Astrocyte of the spinal cord (primary cell): Measurements from ENCODE around the gene KAZN.

Source experiments
- DNase-seq: peaks from one replicate; pipeline ENCODE4 v3.0.0; 2011; ENCODE audit warnings: low read depth, low spot score
- H3K4me3 ChIP-seq: 2 replicates; pipeline ENCODE4 v1.5.1; 2011; ENCODE audit warnings: low read depth, mild to moderate bottlenecking, low read length, moderate library complexity
- in situ Hi-C: cut with HindIII; loops from 2 replicates; pipeline ENCODE4 v1.10.0; 2017; ENCODE audit warnings: low sequenced_read_pairs
- TF ChIP-seq, protein P1 (sequence below): IDR thresholded peaks from 2 replicates; pipeline ENCODE4 v1.5.1; 2012; ENCODE audit warnings: low read depth, mild to moderate bottlenecking, low read length, inconsistent platforms

The KAZN gene

DNA sequence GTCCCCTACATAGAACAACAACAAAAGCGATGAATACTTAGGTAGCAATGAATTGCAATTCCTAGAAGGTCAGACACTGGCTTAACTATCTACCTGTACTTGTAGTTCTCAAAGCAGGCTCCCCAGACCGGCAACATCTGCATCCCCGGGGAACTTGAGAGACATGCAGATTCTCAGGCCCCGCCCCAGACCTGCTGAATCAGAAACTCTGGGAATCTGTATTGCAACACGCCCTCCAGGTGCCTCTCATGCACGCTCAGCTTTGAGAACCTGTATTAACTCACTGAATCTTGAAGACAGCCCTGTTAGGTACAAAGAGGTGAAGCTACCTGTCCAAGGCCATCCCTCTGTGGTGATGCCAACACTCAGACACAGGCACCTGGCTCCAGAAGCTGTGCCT, 128.1 kb downstream of the KAZN start:
- TF ChIP-seq, protein P1, sequence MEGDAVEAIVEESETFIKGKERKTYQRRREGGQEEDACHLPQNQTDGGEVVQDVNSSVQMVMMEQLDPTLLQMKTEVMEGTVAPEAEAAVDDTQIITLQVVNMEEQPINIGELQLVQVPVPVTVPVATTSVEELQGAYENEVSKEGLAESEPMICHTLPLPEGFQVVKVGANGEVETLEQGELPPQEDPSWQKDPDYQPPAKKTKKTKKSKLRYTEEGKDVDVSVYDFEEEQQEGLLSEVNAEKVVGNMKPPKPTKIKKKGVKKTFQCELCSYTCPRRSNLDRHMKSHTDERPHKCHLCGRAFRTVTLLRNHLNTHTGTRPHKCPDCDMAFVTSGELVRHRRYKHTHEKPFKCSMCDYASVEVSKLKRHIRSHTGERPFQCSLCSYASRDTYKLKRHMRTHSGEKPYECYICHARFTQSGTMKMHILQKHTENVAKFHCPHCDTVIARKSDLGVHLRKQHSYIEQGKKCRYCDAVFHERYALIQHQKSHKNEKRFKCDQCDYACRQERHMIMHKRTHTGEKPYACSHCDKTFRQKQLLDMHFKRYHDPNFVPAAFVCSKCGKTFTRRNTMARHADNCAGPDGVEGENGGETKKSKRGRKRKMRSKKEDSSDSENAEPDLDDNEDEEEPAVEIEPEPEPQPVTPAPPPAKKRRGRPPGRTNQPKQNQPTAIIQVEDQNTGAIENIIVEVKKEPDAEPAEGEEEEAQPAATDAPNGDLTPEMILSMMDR, result no peak
- in situ Hi-C loops, result no loop called here
- H3K4me3 ChIP-seq, result no peak overlapping the region
- DNase-seq, result no peak

- in situ Hi-C loops, result no loop called here
- no peak overlapping the region for H3K4me3 ChIP-seq
- TF ChIP-seq, protein P1, result no peak
- no peak for DNase-seq
These were observed 130.0 kb downstream of the KAZN start for GRCh38 chr1:14728516-14728915.

- H3K4me3 ChIP-seq, result no peak overlapping the region
- no peak for DNase-seq
- in situ Hi-C loops, result no loop called here
- TF ChIP-seq, protein P1, result no peak
These were observed 134.2 kb downstream of the KAZN start for GRCh38 chr1:14732728-14733047.

- no peak overlapping the region for H3K4me3 ChIP-seq
- DNase-seq, result no peak
- in situ Hi-C loops, result no loop called here
- TF ChIP-seq, protein P1, result no peak
These were observed 134.7 kb downstream of the KAZN start for GRCh38 chr1:14733048-14733778.

GRCh38 chr1:14733779-14734140, 135.3 kb downstream of the KAZN start:
- TF ChIP-seq, protein P1, result no peak
- in situ Hi-C loops, result no loop called here

GRCh38 chr1:14735841-14736240, 137.4 kb downstream of the KAZN start:
- no peak for DNase-seq
- H3K4me3 ChIP-seq, result no peak overlapping the region
- in situ Hi-C loops, result no loop called here
- TF ChIP-seq, protein P1, result no peak

More at GRCh38 chr1:14733779-14734140, 135.3 kb downstream of the KAZN start:
- DNase-seq, result no peak
- H3K4me3 ChIP-seq, result no peak overlapping the region

- DNase-seq, result no peak
- H3K4me3 ChIP-seq, result no peak overlapping the region
- in situ Hi-C loops, result no loop called here
- TF ChIP-seq, protein P1, result no peak
These were observed 139.1 kb downstream of the KAZN start for GRCh38 chr1:14737561-14738094.
